Measurements from ENCODE around the gene TRPM6. TPM values are rescaled to one million over a fixed set of nuclear protein-coding genes. Genes with fewer than 3 reads are reported as not detected.

Gene TRPM6
- polyA plus RNA-seq, 5 donors: 0.31 to 0.89 (median 0.84) TPM

DNA sequence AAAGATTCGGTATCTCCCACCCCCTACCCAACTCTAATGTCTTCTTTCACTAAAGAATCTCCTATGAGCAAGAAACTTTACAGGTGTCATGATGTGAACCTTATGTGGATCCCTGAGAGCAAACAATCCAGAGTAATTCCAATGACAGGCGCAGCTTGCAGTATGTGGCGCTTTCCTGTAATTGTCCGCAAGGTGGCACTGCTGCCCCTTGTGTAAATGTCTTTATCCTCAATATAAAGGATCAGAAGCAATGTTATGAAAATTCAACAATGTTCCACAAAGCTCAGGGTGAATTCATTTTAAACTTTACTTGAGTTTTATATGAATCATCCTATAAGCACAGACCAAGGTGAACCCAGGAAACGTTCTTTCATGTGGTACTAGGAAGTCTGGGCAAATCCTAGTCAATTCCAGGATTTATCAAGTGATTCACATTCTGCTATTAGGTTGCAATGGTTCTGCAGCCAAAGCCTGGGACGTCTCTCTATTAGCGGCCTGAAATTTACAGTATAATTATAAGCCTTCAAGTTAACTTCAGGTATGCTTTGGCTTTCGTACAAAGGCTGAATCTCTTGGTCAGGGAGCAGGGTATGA is 113.7 kb downstream of the TRPM6 start:
- DNase-seq: peak; percentile 61 to 66

DNA sequence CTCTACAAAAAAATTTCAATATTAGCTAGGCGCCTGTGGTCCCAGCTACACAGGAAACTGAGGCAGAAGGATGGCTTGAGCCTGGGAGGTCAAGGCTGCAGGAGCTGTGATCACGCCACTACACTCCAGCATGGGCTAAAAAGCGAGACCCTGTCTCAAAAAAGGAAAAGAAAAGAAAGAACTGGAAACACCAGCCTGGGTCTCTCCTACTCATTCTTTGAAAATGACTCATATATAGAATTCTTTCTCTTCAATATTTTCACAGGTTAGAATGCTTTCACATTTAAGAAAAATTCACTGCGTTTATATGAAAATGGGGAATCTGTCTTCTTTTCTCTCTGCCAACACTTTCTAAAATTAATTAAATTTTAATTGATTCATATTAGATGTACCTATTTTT is 115.6 kb downstream of the TRPM6 start:
- DNase-seq: no peak

DNA sequence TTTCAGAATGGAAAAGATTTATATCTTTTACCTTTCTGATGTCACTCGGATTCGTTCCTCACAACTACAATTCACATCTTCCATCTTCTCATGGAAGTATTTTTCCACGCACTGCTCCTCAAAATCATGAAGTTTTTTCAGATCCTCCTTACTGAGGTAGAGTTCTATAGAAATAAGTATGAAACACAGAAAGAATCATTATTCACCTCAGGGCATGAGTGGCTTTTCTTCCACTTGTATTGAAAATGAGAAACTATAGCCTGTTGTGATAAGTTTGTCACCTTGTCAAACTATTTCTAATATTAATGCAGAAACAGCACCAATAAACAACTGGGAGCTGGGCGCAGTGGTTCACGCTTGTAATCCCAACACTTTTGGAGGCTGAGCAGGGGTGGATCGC is 116.0 kb downstream of the TRPM6 start:
- DNase-seq: no peak

DNA sequence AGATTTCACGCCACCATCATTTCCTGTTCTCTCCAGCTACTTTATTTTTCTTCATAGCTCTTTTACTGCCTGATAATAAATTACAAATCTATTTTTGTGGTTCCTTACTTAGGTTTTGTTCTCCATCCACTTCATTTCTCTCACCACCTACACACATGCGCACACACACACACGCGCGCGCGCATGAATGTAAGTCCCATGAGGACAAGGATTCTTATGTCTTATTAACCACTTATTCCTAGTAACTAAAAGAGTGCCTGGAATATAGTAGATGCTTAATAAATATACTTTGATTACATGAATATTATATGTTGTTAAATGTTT is 116.5 kb downstream of the TRPM6 start:
- DNase-seq: no peak

DNA sequence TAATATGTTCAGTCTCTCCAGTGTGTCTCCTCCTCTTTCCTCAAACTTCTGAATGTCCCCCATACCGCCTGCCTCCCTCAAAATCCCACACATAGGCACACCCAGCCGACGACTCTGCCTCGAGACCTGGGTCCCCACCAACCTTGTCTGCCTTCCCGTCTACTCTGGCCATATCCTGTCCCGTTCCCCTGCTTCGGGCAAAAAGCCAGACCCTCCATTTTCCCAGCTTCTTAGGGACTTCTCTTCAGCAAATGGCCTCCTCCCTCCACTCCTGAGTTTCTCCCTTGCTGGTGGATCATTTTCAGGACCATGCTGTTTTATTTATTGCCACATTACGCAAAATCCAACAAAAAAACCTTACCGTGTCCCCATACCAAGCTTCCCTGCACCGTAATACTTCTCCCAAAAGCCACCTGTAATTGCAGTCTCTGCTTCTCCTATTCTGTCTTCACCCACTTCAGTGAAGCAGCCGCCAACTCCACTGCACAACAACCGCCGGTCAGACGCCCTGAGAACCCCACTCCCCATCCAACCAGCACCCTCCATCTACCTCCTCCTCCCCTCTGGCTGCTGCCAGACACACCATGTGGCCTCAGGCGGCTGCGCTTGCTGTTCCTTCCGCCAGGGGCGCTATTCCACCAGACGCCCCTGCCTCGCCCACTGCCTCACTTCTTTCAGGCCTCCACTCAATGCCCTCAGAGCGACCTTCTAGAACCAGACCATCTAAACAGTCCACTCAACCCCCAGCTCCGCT is 117.0 kb downstream of the TRPM6 start:
- DNase-seq: no peak

DNA sequence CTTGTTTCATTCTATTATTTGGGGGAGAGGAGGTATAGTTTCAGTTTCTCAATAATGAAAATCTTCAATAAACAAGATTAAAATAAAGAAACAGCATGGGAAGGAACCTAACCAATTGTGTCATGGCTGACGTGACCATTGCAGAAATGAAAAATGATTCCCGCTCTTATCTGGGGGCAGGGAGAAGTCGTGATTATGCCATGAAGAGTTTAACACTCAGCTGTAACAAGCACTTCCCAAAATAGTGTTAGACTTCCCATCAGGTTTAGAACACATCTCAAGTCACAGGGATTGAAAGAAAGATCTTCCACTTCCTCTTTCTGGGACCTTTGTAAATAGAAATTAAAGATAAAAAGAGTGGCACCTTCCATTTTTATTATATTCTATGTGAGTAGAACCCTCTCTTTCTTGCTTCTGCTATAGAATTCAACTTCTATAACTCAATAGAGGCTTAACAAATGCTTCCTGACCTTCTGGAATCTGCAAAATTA is 122.2 kb downstream of the TRPM6 start:
- DNase-seq: no peak

DNA sequence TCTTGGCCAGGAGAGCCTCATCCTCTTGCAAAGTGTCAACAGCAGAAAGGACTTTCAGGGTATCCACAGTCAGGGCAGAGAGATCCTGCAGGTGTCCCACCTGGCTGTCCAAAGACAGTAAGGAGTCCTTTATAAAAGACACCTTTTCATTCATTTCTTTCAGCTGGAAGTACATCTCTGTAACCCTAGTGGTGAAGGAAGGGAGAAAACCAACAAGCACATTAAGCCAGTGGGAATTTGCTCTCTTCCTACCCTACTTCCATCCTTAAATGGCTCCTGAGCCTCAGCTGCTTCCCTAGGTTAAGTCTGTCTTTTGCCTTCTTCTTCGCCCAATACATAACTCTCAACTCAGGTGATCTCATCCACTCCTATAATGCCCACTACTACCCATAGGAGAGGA is 124.8 kb downstream of the TRPM6 start:
- DNase-seq: no peak

DNA sequence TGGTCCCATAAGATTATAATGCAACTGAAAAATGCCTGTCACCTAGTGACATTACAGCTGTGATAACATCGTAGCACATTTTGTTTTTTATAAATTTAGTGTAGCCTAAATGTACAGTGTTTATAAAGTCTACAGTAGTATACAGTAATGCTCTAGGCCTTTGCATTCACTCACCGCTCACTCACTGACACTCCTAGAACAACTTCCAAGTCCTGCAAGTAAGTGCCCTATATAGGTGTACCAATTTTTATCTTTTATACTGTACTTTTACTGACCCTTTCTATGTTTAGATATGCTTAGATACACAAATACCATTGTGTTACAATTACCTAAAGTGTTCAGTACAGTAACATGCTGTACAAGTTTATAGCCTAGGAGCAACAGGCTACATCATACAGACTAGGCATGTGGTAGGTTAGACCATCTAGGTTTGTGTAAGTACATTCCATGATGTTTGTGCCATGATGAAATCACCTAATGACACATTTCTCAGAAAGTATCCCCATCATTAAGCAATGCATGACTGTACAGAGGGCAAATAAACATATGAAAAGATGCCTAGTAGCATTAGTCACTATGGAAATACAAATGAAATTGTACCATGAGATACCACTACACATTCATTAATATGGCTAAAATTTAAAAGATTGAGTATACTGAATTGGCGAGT is 127.6 kb downstream of the TRPM6 start:
- no peak for DNase-seq

DNA sequence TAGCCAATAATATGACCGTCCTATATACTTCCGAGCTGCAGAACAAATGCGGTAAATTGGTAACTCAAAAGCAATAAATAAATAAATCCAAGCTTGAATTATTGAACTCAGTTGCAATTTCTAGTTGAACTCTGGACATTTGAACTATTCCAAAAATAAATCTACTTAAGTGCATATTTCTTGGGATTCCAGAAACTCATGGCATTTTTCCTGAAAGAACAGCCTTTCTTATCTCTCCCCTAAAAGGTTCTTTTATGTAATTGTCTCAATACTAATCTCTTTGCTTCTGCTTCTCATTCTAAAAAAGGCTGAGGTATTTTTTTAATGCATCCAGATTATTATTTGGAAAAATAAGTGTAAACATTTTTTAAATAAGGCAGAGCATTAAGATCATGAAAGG is 131.7 kb downstream of the TRPM6 start:
- DNase-seq: no peak

DNA sequence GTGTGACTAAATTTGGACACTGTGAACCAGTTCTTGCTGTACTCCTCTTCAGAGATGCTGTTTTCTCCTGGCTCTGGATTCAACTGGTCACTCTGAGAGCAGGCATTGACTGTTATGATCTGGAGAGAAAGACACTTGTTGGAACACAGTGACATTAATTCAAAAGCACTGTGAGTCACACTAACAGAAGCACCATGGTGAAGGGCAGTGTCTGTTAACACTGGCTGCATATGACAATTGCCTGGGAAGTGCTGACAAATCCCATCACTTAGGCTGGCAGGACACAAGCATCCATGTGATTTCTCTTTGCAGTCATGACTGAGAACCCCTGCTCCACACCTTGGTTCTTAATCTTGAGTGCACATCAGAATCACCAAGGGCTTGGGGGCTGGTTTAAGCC is 132.4 kb downstream of the TRPM6 start:
- DNase-seq: no peak

DNA sequence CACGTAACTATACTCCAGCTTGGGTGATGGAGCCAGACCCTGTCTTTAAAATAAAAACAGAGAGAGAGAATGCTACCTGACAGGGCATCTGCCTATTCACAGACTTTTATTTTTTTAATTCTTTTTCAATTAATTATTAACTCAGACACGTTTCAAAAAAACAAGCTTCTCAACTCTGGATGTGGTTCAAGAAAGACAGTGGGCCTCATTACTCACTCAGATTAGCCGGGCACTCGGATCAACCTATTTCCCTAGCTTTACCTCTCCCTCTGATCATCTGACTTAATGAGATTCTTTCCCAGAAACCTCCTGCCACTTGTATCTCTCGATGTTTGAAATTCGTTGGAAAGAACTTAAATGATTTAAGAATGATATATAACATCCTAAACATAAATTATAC is 134.1 kb downstream of the TRPM6 start:
- DNase-seq: no peak

DNA sequence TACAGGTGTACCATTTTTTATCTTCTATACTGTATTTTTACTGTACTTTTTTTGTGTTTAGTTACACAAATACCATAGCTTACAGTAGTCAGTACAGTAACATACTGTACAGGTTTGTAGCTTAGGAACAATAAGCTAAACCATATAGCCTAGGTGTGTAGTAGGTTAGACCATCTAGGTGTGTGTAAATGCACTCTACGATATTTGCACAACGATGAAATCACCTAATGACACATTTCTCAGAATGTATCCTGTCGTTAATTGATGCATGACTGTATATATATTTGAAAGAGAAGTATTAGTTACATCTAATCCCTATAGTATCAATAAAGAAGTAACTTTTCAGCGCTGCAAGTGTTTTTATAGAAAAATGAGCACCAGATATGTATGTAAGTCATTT is 138.8 kb downstream of the TRPM6 start:
- DNase-seq: no peak

DNA sequence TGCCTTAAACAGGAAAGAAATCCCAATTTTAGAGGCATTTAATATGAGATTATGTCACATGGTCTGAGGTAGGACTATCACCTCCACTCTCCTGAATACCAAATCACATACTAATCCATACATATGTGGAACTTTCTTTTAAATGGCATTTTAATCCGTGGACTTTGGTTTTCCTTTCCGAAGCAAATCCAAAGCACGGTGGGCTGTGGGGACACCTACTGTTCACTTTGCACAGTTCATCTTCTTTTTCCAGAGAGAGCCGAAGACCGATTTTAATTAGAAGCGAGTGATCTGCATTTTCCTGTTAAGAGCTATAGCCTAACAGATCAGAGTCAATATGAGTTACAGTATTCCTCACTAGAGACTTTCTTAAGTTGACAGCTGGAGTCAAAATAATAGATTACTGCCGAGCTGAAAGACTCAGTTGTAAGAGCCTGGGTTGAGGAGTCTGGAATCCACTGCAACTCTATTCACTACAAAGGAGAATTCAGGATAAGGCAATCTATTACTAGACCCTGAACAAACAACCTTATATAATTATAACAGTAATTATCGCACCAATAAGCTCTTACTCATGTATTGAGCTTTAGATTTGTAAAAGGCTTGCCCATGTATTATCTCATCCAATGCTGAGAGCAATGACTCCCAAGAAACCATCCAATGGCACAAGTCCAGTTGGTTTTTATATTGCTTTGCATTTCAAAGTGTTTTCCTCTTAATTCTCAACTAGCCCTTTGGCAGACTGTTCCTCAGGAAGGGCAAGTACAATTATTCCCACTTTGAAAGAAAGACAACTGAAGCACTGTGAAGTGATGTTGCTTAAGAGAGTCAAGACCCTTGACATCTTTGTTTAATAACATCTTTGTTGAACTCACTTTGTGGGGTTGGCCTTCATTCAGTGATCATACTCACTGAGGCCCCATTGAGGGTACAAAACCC is 144.7 kb downstream of the TRPM6 start:
- peak; percentile 5 to 10 for DNase-seq

DNA sequence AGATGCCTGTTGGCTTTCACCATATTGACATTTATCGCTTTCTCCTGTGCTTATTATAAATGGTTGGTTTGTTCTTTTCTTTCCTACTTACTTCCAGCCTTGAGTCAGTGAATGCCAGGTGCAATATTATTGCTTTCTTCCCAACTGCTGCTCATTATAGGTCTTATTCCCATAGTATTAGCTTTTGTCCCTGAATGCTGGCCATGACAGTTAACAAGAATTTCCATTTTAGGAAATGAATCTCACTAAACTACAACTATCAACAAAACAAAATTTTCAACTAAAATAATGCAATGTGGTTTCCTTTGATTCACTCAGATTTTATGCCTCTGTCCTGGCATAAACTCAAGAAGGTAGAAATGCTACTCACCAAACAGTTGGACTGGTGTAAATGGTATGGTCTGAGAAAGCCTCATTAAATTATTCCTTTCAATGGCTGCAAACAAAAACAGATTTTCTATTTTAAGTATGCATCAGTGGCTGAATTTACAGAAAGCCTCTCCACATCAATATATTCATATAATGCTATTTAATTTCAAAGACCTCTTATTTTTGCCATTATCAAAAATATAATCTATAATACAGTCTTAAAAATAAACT is 145.4 kb downstream of the TRPM6 start:
- no peak for DNase-seq

DNA sequence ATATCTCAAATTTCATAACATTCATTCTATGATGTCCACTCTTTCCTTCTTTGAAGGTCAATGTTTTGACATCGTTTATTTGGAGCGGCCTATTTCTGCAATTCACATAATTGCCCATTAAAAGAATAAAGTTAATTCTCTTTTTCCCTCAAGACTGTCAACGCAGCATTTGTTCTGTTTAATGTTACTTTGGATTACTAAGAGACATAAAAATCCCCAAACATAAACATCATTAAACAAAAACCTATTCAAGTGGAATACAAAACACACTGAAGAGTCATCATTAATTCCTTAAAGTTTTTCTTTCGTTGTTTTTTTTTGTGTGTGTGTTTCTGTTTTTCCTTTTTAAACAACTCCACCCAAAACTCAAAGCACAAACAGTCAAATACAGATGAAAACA is 151.1 kb downstream of the TRPM6 start:
- no peak for DNase-seq

DNA sequence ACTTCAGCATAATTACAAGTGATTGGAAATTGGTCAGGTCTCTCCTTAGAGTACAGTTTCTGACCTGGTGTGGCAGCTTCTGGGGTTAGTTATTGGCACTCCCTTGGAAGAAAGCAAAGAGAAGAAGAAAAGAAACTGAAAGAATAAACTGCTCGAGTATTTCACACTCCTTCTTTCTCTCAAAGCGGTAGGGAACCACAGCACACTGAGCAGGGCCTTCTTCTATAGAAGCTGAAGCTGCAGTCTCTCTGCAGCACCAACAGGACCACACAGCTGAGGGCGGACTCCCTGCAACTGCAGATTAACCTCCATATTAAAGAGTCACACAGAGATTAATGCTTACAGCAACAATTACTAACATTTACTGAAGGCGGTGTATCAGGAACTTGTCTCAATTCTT is 152.0 kb downstream of the TRPM6 start:
- no peak for DNase-seq

DNA sequence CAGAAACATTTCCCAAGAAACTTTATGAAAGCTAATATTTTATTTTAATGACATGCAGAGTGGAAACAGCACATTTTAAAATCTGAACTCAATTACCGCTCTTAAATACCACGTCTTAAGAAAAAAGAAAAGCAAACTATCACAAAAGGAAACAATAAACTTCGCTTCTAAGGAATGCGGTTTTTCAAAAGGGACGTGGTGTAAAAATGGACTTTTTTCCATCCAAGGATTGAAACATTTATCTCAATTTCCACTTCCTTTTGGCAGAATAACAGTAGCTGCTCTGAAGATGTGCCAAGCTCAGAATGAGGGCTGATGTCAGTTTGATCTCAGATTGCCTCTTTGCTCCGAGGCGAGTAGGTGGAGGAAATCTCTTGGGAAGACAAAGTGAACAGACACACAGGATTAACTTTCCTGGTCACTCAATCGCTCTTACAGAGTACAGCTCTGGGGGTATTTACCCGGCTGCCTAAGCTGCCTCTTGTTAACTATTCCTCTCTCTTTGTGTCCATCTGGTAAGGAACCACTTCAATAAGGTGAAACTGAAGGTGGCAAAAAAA is 158.5 kb downstream of the TRPM6 start:
- DNase-seq: no peak

DNA sequence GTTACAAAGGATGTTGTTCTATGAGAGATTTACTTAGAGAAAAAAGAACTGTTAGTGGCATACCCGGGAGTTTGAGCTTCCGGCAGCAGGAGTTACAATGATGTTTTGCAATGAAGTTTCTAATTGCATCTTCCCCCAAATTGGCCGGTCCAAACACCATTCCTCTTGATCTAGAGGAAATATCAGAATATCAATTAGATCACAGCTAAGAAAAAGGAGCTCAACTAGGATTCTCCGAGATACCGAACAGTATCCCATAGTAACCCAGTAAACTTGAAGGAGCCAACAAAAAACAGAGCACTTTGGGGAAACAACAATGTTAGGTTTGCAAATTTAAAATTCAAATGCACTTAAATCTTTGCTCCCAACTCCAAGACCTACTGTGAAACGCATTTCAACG is 159.5 kb downstream of the TRPM6 start:
- no peak for DNase-seq

DNA sequence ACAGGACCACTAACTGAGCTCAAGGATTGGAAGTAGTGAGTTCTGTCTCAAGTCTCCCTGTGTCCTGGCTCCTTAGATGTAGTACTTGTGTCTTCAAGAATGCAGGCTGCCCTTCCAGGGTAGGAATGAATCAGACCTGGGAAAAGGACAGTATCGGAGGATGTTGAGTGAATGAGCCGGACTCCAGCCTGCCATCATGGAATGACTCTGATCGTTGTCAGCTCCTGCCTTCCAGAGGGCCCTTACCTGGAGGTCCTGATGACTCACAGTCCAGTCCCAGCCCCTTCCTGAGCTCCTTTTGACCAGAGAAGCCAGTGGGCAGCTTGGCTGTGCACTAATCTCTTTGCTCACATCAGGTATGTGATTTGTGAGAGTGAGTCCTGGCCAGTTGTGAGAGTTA is 161.1 kb downstream of the TRPM6 start:
- no peak for DNase-seq

DNA sequence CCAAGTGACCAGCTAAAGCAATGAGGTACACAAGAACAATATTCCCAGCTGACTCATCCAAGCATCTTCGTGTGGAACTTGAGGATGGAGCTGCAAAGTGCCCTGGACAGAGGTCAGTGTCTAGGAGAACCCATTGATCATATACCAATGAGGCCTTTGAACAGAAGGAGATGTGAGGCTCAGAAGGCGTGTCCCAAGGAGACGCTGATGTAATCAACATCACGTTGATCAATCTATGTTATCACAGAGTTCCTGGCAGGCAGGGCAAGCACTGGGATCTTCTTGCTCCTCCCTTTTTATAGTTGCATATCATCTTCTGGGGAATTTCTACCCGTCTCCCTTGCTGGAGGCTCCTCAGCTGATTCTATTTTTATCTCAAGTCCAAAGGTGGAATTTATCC is 163.4 kb downstream of the TRPM6 start:
- DNase-seq: no peak

Data from right lung (tissue), 5 donors.